GM21526 (cell line): ENCODE measurements around the gene CST1.
"Not testable (repeated sequence)": the region's sequence is repeated elsewhere in the genome, so short reads cannot be mapped to it uniquely, and the experiment has no call there.

Experiments
- ATAC-seq: cut with Tn5 transposase; IDR thresholded peaks from one replicate; pipeline ENCODE4 v1.9.1; 2021; ENCODE audit warnings: moderate library complexity; ENCODE audit not compliant: unreplicated experiment, low FRiP score

The CST1 gene

GRCh38 chr20:23750786-23751185 lies at the start of gene CST1:
CST1 (minus strand) TSS chr20:23750935; CDS start chr20:23750866, 69 bp downstream.
- not testable (repeated sequence) for ATAC-seq

GRCh38 chr20:23799216-23799847 lies 48.6 kb upstream of the CST1 start:
- peak; percentile 84 for ATAC-seq

- ATAC-seq, result no peak
Measured at GRCh38 chr20:23795526-23795925, 44.8 kb upstream of the CST1 start.

GRCh38 chr20:23794841-23795240 lies 44.1 kb upstream of the CST1 start:
- ATAC-seq, result no peak

- ATAC-seq, result no peak
Measured at GRCh38 chr20:23794065-23794464, 43.3 kb upstream of the CST1 start.

GRCh38 chr20:23783447-23783846 lies 32.7 kb upstream of the CST1 start:
- no peak for ATAC-seq

GRCh38 chr20:23782366-23782983 lies 31.7 kb upstream of the CST1 start:
- peak; percentile 83 for ATAC-seq

- not testable (repeated sequence) for ATAC-seq
Measured at GRCh38 chr20:23778676-23779075, 27.9 kb upstream of the CST1 start.

GRCh38 chr20:23777380-23777779 lies 26.6 kb upstream of the CST1 start:
- ATAC-seq, result not testable (repeated sequence)

- ATAC-seq, result no peak
Measured at GRCh38 chr20:23776067-23776771, 25.5 kb upstream of the CST1 start.

- no peak for ATAC-seq
Measured at GRCh38 chr20:23774081-23774480, 23.3 kb upstream of the CST1 start.

- ATAC-seq, result no peak
Measured at GRCh38 chr20:23773579-23773978, 22.8 kb upstream of the CST1 start.

- ATAC-seq, result no peak
Measured at GRCh38 chr20:23773127-23773526, 22.4 kb upstream of the CST1 start.

GRCh38 chr20:23772074-23772473 lies 21.3 kb upstream of the CST1 start:
- no peak for ATAC-seq

- ATAC-seq, result no peak
Measured at GRCh38 chr20:23770384-23770783, 19.6 kb upstream of the CST1 start.

- ATAC-seq, result not testable (repeated sequence)
Measured at GRCh38 chr20:23768520-23768919, 17.8 kb upstream of the CST1 start.

GRCh38 chr20:23766531-23766930 lies 15.8 kb upstream of the CST1 start:
- ATAC-seq, result no peak

GRCh38 chr20:23765578-23765977 lies 14.8 kb upstream of the CST1 start:
- no peak for ATAC-seq

GRCh38 chr20:23764630-23765029 lies 13.9 kb upstream of the CST1 start:
- not testable (repeated sequence) for ATAC-seq

- no peak for ATAC-seq
Measured at GRCh38 chr20:23763345-23763744, 12.6 kb upstream of the CST1 start.

- ATAC-seq, result no peak
Measured at GRCh38 chr20:23759306-23759940, 8.7 kb upstream of the CST1 start.
